Keratinocyte (primary cell): Measurements from ENCODE around the gene THUMPD1.

ENCODE experiments used
- EZH2 ChIP-seq: IDR thresholded peaks from one replicate; pipeline ENCODE4 v1.6.1; 2012; ENCODE audit warnings: inconsistent platforms, mild to moderate bottlenecking, low read length, moderate library complexity
- TF ChIP-seq, protein P1 (sequence below), 3 experiments: IDR thresholded peaks in 1 of 3; conservative IDR thresholded peaks in 1 of 3; optimal IDR thresholded peaks in 1 of 3; 2 replicates in 2 of 3; 3 replicates in 1 of 3; pipeline versions ENCODE3 to v1.5.1; 2011; ENCODE audit warnings: low read length in 3 of 3, mild to moderate bottlenecking in 3 of 3, moderate library complexity in 2 of 3, control low read depth in 1 of 3, inconsistent platforms in 1 of 3; ENCODE audit not compliant: insufficient read depth in 2 of 3; ENCODE audit errors: extremely low read depth in 1 of 3

- TF ChIP-seq, protein P1, sequence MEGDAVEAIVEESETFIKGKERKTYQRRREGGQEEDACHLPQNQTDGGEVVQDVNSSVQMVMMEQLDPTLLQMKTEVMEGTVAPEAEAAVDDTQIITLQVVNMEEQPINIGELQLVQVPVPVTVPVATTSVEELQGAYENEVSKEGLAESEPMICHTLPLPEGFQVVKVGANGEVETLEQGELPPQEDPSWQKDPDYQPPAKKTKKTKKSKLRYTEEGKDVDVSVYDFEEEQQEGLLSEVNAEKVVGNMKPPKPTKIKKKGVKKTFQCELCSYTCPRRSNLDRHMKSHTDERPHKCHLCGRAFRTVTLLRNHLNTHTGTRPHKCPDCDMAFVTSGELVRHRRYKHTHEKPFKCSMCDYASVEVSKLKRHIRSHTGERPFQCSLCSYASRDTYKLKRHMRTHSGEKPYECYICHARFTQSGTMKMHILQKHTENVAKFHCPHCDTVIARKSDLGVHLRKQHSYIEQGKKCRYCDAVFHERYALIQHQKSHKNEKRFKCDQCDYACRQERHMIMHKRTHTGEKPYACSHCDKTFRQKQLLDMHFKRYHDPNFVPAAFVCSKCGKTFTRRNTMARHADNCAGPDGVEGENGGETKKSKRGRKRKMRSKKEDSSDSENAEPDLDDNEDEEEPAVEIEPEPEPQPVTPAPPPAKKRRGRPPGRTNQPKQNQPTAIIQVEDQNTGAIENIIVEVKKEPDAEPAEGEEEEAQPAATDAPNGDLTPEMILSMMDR (optimal IDR thresholded peaks at IDR 0.05 in 1 of 3, IDR thresholded peaks at IDR 0.05 in 1 of 3, conservative IDR thresholded peaks at IDR 0.05 in 1 of 3; ENCODE audit: extremely low read depth in 1 of 3, insufficient read depth in 2 of 3, low read length in 3 of 3) = no peak
- TF ChIP-seq EZH2 = no peak
Measured at GRCh38 chr16:20762404-20763123, 20.9 kb upstream of the THUMPD1 start.
